Ovary (tissue), 9 donors: ENCODE results near the gene VPS26A. TPM values are rescaled to one million over a fixed set of nuclear protein-coding genes. Genes with fewer than 3 reads are reported as not detected.

Source experiments
- DNase-seq, 5 donors: peaks; one replicate each; pipeline ENCODE4 v3.0.0-alpha.2; 2019 to 2020
- H3K27ac ChIP-seq, 2 donors: fragments of 200-600 bp; one replicate each; pipeline versions ENCODE4 v1.5.1 to v1.8.0; 2019 to 2022
- H3K27me3 ChIP-seq: fragments of 200-600 bp; one replicate; pipeline ENCODE4 v1.8.0; 2022
- H3K36me3 ChIP-seq: fragments of 200-600 bp; sonication (generic); one replicate; pipeline ENCODE4 v1.5.1; 2019
- H3K4me1 ChIP-seq: one replicate; pipeline ENCODE4 v1.8.1; 2013; ENCODE audit warnings: mild to moderate bottlenecking, moderate library complexity; ENCODE audit not compliant: insufficient read depth
- H3K4me3 ChIP-seq: fragments of 200-600 bp; sonication (generic); one replicate; pipeline ENCODE4 v1.5.1; 2017
- H3K9me3 ChIP-seq, 2 donors: fragments of 200-600 bp in 1 of 2; sonication (generic) in 1 of 2; one replicate each; pipeline versions ENCODE4 v1.5.1 to v1.8.1; 2013 to 2019; ENCODE audit warnings: mild to moderate bottlenecking in 1 of 2, moderate library complexity in 1 of 2
- CTCF ChIP-seq, 3 donors: fragments of 450-650 bp in 2 of 3; fragments of 200-600 bp in 1 of 3; IDR thresholded peaks; one replicate each; pipeline versions ENCODE4 v1.5.1 to v1.8.0; 2016 to 2022; ENCODE audit warnings: antibody characterized with exemption in 3 of 3, mild to moderate bottlenecking in 1 of 3
- EP300 ChIP-seq: sonication (generic); formaldehyde crosslinking; IDR thresholded peaks from one replicate; pipeline ENCODE4 v1.6.1; 2017; ENCODE audit warnings: antibody characterized with exemption
- POLR2A ChIP-seq: fragments of 450-650 bp; IDR thresholded peaks from one replicate; pipeline ENCODE4 v1.6.1; 2017; ENCODE audit warnings: antibody characterized with exemption, mild to moderate bottlenecking, moderate library complexity
- WGBS, 3 donors: extraction: QIAGEN DNeasy Blood & Tissue Kit in 1 of 3; methylation state at CpG; one replicate each; pipeline versions ENCODE4 v1.1.5 to v1.1.7; 2013 to 2017; 5-methylcytosine and 5-hydroxymethylcytosine counted together
- intact Hi-C, 4 donors: fragments of 100-400 bp; cut with DNase I; formaldehyde crosslinking; loops; one replicate each; pipeline versions ENCODE4 v1.11.0 to v1.15.1; 2022 to 2023
- polyA plus RNA-seq, 2 donors: library from polyadenylated mRNA; stranded (reverse); fragments of 200-250 nt in 1 of 2; fragments of 350-450 nt in 1 of 2; fragmentation: Illumina TruSeq in 1 of 2; extraction: RNeasy Lipid Tissue Mini Kit (QIAGEN cat#74804) in 1 of 2; gene quantifications; one replicate each; pipeline ENCODE4 v1.2.3, GENCODE V29; 2013 to 2014
- total RNA-seq, 7 donors: library from RNA; depleted of rRNA in 2 of 7; stranded (reverse); fragments of >200 nt in 2 of 7; fragmentation: NEBNext Ultra II Directional in 3 of 7; extraction: Animal tissue kit (Norgen Biotek cat#: 25700) in 3 of 7; gene quantifications; one replicate each; pipeline versions ENCODE4 v1.1.0 to v1.2.4, GENCODE V29; 2016 to 2023
- donor health status: DM: no; HTN: no; CAD: no; lungs with moderate emphysema.
- donor health status: DM: no; HTN: no; CAD: no.
- donor health status: Bipolar disorder and iron deficiency.
- donor health status: DM: yes; HTN: yes; CAD: no.
- donor health status: DM: no; HTN: no; CAD: no.
- donor health status: DM: yes; HTN: yes; CAD: no.

VPS26A gene
- total and polyA plus RNA-seq, 9 donors = 21.3 to 65.4 (median 44.1) TPM

- intact Hi-C loops = loop anchor here in 1 of 4 donors (2.0 kb wide), 1 partner anchor 57 kb away; no protein-coding TSS in a partner anchor
- Histone ChIP-seq H3K27ac (peak within 1 kb of the TSS; percentile 62 to 96), H3K4me1 (peaks cover 3% of the 10 kb centered on the region), H3K36me3 (no peaks in the 10 kb centered on the region), H3K4me3 (peak within 1 kb of the TSS; percentile 71), H3K27me3 (no peaks in the 10 kb centered on the region), H3K9me3 (no peaks in the 10 kb centered on the region)
- DNase-seq = peak; percentile 91 to 93 (median 91)
- WGBS, 3 donors = 0 to 1% (median 0%) methylated on average over 41 to 44 of the region's 44 CpGs
- TF ChIP-seq POLR2A = peak; percentile 59
- peak in 2 of 3 donors; percentile 30 to 32 for TF ChIP-seq CTCF (IDR thresholded peaks at IDR 0.05)
- no peak for TF ChIP-seq EP300
Observed at GRCh38 chr10:69179743-69180524, 56.0 kb downstream of the VPS26A start, which contains the start of gene SUPV3L1. Gene SUPV3L1, plus strand, starts transcription at chr10:69180234. Its CDS starts 58 bp downstream, at chr10:69180292.

- Histone ChIP-seq H3K9me3 (no peaks in the 10 kb centered on the region), H3K4me3 (peak overlapping the region; percentile 71), H3K4me1 (peaks cover 3% of the 10 kb centered on the region), H3K36me3 (no peaks in the 10 kb centered on the region), H3K27me3 (no peaks in the 10 kb centered on the region), H3K27ac (peak overlapping the region; percentile 62 to 96)
- peak in 1 of 5 donors; percentile 28 for DNase-seq
- intact Hi-C loops = loop anchor here in 1 of 4 donors (2.0 kb wide), 1 partner anchor 58 kb away; no protein-coding TSS in a partner anchor
- TF ChIP-seq POLR2A (no peak), CTCF (IDR thresholded peaks at IDR 0.05) (no peak), EP300 (no peak)
- 2 to 4% (median 3%) methylated on average over 27 to 29 of the region's 29 CpGs for WGBS, 3 donors
Observed at GRCh38 chr10:69180525-69181204, 56.7 kb downstream of the VPS26A start.

- peak overlapping the region; percentile 71 for H3K4me3 ChIP-seq
- H3K36me3 ChIP-seq = no peaks in the 10 kb centered on the region
- intact Hi-C loops = loop anchor here in 1 of 4 donors (2.0 kb wide), 1 partner anchor 59 kb away; no protein-coding TSS in a partner anchor
- no peaks in the 10 kb centered on the region for H3K27me3 ChIP-seq
- H3K9me3 ChIP-seq = no peaks in the 10 kb centered on the region
- H3K27ac ChIP-seq = no peak overlapping the region
- peaks cover 3% of the 10 kb centered on the region for H3K4me1 ChIP-seq
- 41 to 68% (median 58%) methylated on average over 1 of the region's 1 CpG for WGBS, 3 donors
- TF ChIP-seq EP300 (no peak), CTCF (IDR thresholded peaks at IDR 0.05) (no peak), POLR2A (no peak)
- no peak for DNase-seq
Observed at GRCh38 chr10:69181433-69181832, 57.5 kb downstream of the VPS26A start.

- WGBS, 3 donors = 83 to 88% (median 85%) methylated on average over 4 of the region's 4 CpGs
- TF ChIP-seq POLR2A (no peak), CTCF (IDR thresholded peaks at IDR 0.05) (no peak)
Observed at GRCh38 chr10:69182005-69182404, 58.0 kb downstream of the VPS26A start.

More at GRCh38 chr10:69182005-69182404, 58.0 kb downstream of the VPS26A start:
- no peaks in the 10 kb centered on the region for H3K9me3 ChIP-seq
- no peak for DNase-seq
- no peaks in the 10 kb centered on the region for H3K27me3 ChIP-seq
- H3K27ac ChIP-seq = no peak overlapping the region
- no peak overlapping the region for H3K4me3 ChIP-seq
- peaks cover 3% of the 10 kb centered on the region for H3K4me1 ChIP-seq
- no peaks in the 10 kb centered on the region for H3K36me3 ChIP-seq
- intact Hi-C loops = no loop called here
